Fibroblast of lung (primary cell): Measurements from ENCODE around the gene ASIC1. TPM values are rescaled to one million over a fixed set of nuclear protein-coding genes. Genes with fewer than 3 reads are reported as not detected.

Source experiments
- DNase-seq, 2 donors: peaks; one replicate each; pipeline versions ENCODE4 v3.0.0 to v3.0.0-alpha.2; 2010; ENCODE audit warnings: low read depth in 2 of 2
- H2AFZ ChIP-seq: 2 replicates; pipeline ENCODE4 v1.5.1; 2012; ENCODE audit warnings: low read length, control low read depth, inconsistent platforms
- H3K27ac ChIP-seq: 2 replicates; pipeline ENCODE4 v1.5.1; 2011; ENCODE audit warnings: low read length, control low read depth; ENCODE audit not compliant: insufficient read depth
- H3K27me3 ChIP-seq: 2 replicates; pipeline ENCODE4 v1.5.1; 2011; ENCODE audit warnings: mild to moderate bottlenecking, low read length; ENCODE audit not compliant: control insufficient read depth, insufficient read depth
- H3K36me3 ChIP-seq: 2 replicates; pipeline ENCODE4 v1.5.1; 2011; ENCODE audit warnings: low read length; ENCODE audit not compliant: control insufficient read depth, insufficient read depth
- H3K4me1 ChIP-seq: 2 replicates; pipeline ENCODE4 v1.5.1; 2011; ENCODE audit warnings: low read length; ENCODE audit not compliant: control insufficient read depth, insufficient read depth; ENCODE audit errors: extremely low read depth
- H3K4me2 ChIP-seq: 2 replicates; pipeline ENCODE4 v1.5.1; 2011; ENCODE audit warnings: low read length, control low read depth; ENCODE audit not compliant: insufficient read depth; ENCODE audit errors: extremely low read depth
- H3K4me3 ChIP-seq, 4 experiments: fragments of 200-600 bp in 1 of 4; sonication (generic) in 1 of 4; replicated peaks in 1 of 4; 2 replicates each; pipeline ENCODE4 v1.5.1; 2011 to 2016; ENCODE audit warnings: low read length in 4 of 4, low read depth in 3 of 4, mild to moderate bottlenecking in 3 of 4, control low read depth in 2 of 4, inconsistent platforms in 1 of 4, mixed read lengths in 1 of 4; ENCODE audit not compliant: insufficient read depth in 1 of 4; ENCODE audit errors: control extremely low read depth in 1 of 4
- H3K79me2 ChIP-seq: 2 replicates; pipeline ENCODE4 v1.5.1; 2012; ENCODE audit warnings: mild to moderate bottlenecking, low read length, inconsistent platforms; ENCODE audit not compliant: control insufficient read depth, insufficient read depth
- H3K9ac ChIP-seq: 2 replicates; pipeline ENCODE4 v1.5.1; 2011; ENCODE audit warnings: mild to moderate bottlenecking, low read length, control low read depth; ENCODE audit not compliant: insufficient read depth
- H3K9me3 ChIP-seq: 2 replicates; pipeline ENCODE4 v1.5.1; 2012; ENCODE audit warnings: low read depth, low read length; ENCODE audit not compliant: control insufficient read depth, insufficient read depth
- H4K20me1 ChIP-seq: 2 replicates; pipeline ENCODE4 v1.5.1; 2011; ENCODE audit warnings: low read length; ENCODE audit not compliant: control insufficient read depth, insufficient read depth; ENCODE audit errors: extremely low read depth
- EZH2 ChIP-seq: IDR thresholded peaks from 2 replicates; pipeline ENCODE4 v1.5.1; 2012; ENCODE audit warnings: low read length, control low read depth, mild to moderate bottlenecking; ENCODE audit errors: missing control alignments
- polyA plus RNA-seq, 2 donors: library from polyadenylated mRNA; depleted of rRNA in 1 of 2; stranded (reverse) in 1 of 2; unstranded in 1 of 2; fragments of >200 nt; gene quantifications; 2 replicates each; pipeline ENCODE4 v1.2.1, GENCODE V29; 2011 to 2012; ENCODE audit warnings: missing spikeins in 1 of 2
- total RNA-seq: library from RNA; depleted of rRNA; stranded (reverse); fragments of >200 nt; gene quantifications from 2 replicates; pipeline ENCODE4 v1.2.1, GENCODE V29; 2014
- TF ChIP-seq, protein P1 (sequence below), 2 donors: IDR thresholded peaks in 1 of 2; conservative IDR thresholded peaks in 1 of 2; 1 replicate in 1 of 2; 2 replicates in 1 of 2; pipeline ENCODE4 v1.5.1; 2011 to 2012; ENCODE audit warnings: low read length in 2 of 2, control low read depth in 1 of 2, inconsistent platforms in 1 of 2, low read depth in 1 of 2, mild to moderate bottlenecking in 1 of 2

Gene ASIC1
- total and polyA plus RNA-seq, 2 donors (not counting 1 experiment from before 2014, with no cell fraction given) = 1.7 to 3.9 TPM

DNA sequence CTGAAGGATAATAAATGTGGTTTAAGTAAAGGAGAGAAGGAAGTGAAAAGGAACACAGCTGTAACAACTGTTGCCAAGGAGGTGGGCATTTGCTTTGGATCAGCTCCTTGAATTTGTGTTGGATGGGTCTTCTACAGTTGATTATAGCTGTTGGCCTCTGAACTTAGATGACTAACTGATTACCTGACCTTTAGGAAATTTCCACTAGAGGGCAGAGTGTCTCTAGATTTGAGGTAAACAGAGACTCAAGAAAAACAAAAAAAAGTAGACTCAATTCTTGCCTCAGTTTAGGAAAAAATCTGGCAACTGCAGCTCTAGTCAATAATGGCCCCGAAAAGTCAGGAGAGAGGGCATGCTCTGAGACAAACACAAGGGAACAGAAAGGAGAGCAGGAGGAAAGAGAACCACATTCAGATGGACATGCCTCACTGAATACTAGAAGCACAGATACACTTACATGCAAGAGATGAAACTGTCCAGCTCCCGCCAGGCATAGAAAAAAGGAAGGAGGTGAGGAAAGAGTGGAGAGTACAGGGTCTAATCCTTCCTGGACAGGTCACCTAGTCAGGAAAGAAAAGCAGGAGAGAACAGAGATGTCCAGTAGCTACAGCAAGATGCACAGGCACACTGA is 75.2 kb downstream of the ASIC1 start:
- Histone ChIP-seq H3K79me2 (no peaks in the 10 kb centered on the region), H3K4me1 (peaks cover 2% of the 10 kb centered on the region), H3K27me3 (no peaks in the 10 kb centered on the region), H3K4me3 (no peak overlapping the region), H3K9me3 (no peaks in the 10 kb centered on the region), H4K20me1 (no peaks in the 10 kb centered on the region), H3K27ac (no peak overlapping the region), H3K9ac (no peak overlapping the region), H2AFZ (no peak overlapping the region), H3K4me2 (no peak overlapping the region), H3K36me3 (peaks cover 6% of the 10 kb centered on the region)
- no peak for TF ChIP-seq EZH2
- TF ChIP-seq, protein P1, sequence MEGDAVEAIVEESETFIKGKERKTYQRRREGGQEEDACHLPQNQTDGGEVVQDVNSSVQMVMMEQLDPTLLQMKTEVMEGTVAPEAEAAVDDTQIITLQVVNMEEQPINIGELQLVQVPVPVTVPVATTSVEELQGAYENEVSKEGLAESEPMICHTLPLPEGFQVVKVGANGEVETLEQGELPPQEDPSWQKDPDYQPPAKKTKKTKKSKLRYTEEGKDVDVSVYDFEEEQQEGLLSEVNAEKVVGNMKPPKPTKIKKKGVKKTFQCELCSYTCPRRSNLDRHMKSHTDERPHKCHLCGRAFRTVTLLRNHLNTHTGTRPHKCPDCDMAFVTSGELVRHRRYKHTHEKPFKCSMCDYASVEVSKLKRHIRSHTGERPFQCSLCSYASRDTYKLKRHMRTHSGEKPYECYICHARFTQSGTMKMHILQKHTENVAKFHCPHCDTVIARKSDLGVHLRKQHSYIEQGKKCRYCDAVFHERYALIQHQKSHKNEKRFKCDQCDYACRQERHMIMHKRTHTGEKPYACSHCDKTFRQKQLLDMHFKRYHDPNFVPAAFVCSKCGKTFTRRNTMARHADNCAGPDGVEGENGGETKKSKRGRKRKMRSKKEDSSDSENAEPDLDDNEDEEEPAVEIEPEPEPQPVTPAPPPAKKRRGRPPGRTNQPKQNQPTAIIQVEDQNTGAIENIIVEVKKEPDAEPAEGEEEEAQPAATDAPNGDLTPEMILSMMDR (conservative IDR thresholded peaks at IDR 0.05 in 1 of 2, IDR thresholded peaks at IDR 0.05 in 1 of 2; ENCODE audit: low read depth in 1 of 2, low read length in 2 of 2) = peak in 1 of 2 donors; percentile 51
- peak in 1 of 2 donors; percentile 17 for DNase-seq

Other genes starting within 250 kb of the ASIC1 start
- gene NCKAP5L, start 229.2 kb upstream of the ASIC1 start, total RNA-seq = 11.6 and 14.2 TPM in 2 replicates
- gene NCKAP5L, start 229.2 kb upstream of the ASIC1 start, polyA plus RNA-seq = 3.9 TPM in 2 replicates
- 4.5 and 7.2 TPM in 2 replicates for gene BCDIN3D, start 214.5 kb upstream of the ASIC1 start, total RNA-seq
- gene BCDIN3D, start 214.5 kb upstream of the ASIC1 start, polyA plus RNA-seq = 2.5 and 3.2 TPM in 2 replicates
- gene FAIM2, start 153.7 kb upstream of the ASIC1 start, total RNA-seq = 0.50 and 3.6 TPM in 2 replicates
- gene FAIM2, start 153.7 kb upstream of the ASIC1 start, polyA plus RNA-seq = 1.00 and 7.3 TPM in 2 replicates
- not detected in 2 replicates for gene AQP2, start 106.9 kb upstream of the ASIC1 start, total RNA-seq
- gene AQP2, start 106.9 kb upstream of the ASIC1 start, polyA plus RNA-seq = not detected in 2 replicates
- gene AQP5, start 95.7 kb upstream of the ASIC1 start, total RNA-seq = under 0.01 TPM in 1 of 2 replicates, not detected in the other
- gene AQP5, start 95.7 kb upstream of the ASIC1 start, polyA plus RNA-seq = not detected in 2 replicates
- under 0.01 and 0.17 TPM in 2 replicates for gene AQP6, start 84.6 kb upstream of the ASIC1 start, total RNA-seq
- 0.06 TPM in 1 of 2 replicates, not detected in the other for gene AQP6, start 84.6 kb upstream of the ASIC1 start, polyA plus RNA-seq
- 15.2 and 38.1 TPM in 2 replicates for gene RACGAP1, start 32.1 kb upstream of the ASIC1 start, total RNA-seq
- gene RACGAP1, start 32.1 kb upstream of the ASIC1 start, polyA plus RNA-seq = 22.9 and 73.4 TPM in 2 replicates
- 22.9 and 34.3 TPM in 2 replicates for gene SMARCD1, start 27.7 kb downstream of the ASIC1 start, total RNA-seq
- gene SMARCD1, start 27.7 kb downstream of the ASIC1 start, polyA plus RNA-seq = 30.5 and 45.0 TPM in 2 replicates
- gene GPD1, start 46.4 kb downstream of the ASIC1 start, total RNA-seq = under 0.01 TPM in 1 of 2 replicates, not detected in the other
- gene GPD1, start 46.4 kb downstream of the ASIC1 start, polyA plus RNA-seq = 0.03 TPM in 1 of 2 replicates, not detected in the other
- 39.0 and 55.3 TPM in 2 replicates for gene COX14, start 54.6 kb downstream of the ASIC1 start, total RNA-seq
- 57.1 and 58.7 TPM in 2 replicates for gene COX14, start 54.6 kb downstream of the ASIC1 start, polyA plus RNA-seq
- gene CERS5, start 109.8 kb downstream of the ASIC1 start, total RNA-seq = 36.7 and 51.0 TPM in 2 replicates
- 70.3 and 74.4 TPM in 2 replicates for gene CERS5, start 109.8 kb downstream of the ASIC1 start, polyA plus RNA-seq
- 70.6 and 171 TPM in 2 replicates for gene LIMA1, start 225.9 kb downstream of the ASIC1 start, total RNA-seq
- gene LIMA1, start 225.9 kb downstream of the ASIC1 start, polyA plus RNA-seq = 177 and 308 TPM in 2 replicates